Calu3 (cell line): ENCODE data around the gene TASOR2. TPM values are rescaled to one million over a fixed set of nuclear protein-coding genes. Genes with fewer than 3 reads are reported as not detected.

Experiments used
- BruUV-seq: library from RNA; stranded (reverse); fragments of 400-500 nt; replicated peaks from 2 replicates; lab custom pipeline; 2021; lab: Mats Ljungman, UMichigan
- CTCF ChIA-PET: fragments of 300-600 bp; sonication (Branson Sonifier 250); formaldehyde crosslinking; loops from one replicate; lab custom pipeline; 2022; ENCODE audit warnings: antibody characterized with exemption; lab: Charles Lee
- DNase-seq: peaks from one replicate; pipeline ENCODE4 v3.0.0; 2022
- H3K27ac Mint-ChIP-seq: one replicate; pipeline ENCODE4 v1.8.0; 2022; ENCODE audit warnings: mixed read lengths; ENCODE audit not compliant: unreplicated experiment
- H3K27me3 Mint-ChIP-seq: one replicate; pipeline ENCODE4 v1.8.0; 2022; ENCODE audit warnings: mixed read lengths; ENCODE audit not compliant: unreplicated experiment
- H3K36me3 Mint-ChIP-seq: one replicate; pipeline ENCODE4 v1.8.0; 2022; ENCODE audit warnings: mild to moderate bottlenecking, moderate library complexity, mixed read lengths; ENCODE audit not compliant: insufficient read depth, unreplicated experiment
- H3K4me1 Mint-ChIP-seq: one replicate; pipeline ENCODE4 v1.8.0; 2022; ENCODE audit warnings: mild to moderate bottlenecking, low read depth, mixed read lengths; ENCODE audit not compliant: unreplicated experiment
- H3K4me3 Mint-ChIP-seq: one replicate; pipeline ENCODE4 v1.8.0; 2022; ENCODE audit warnings: mild to moderate bottlenecking, low read depth, moderate library complexity, mixed read lengths; ENCODE audit not compliant: unreplicated experiment
- H3K9me3 Mint-ChIP-seq: one replicate; pipeline ENCODE4 v1.8.0; 2022; ENCODE audit warnings: low read depth, mixed read lengths; ENCODE audit not compliant: unreplicated experiment
- intact Hi-C: fragments of 100-400 bp; cut with micrococcal nuclease; formaldehyde crosslinking; loops from one replicate; pipeline ENCODE4 v1.10.0; 2022; ENCODE audit not compliant: unreplicated experiment
- total RNA-seq: library from RNA; stranded (reverse); gene quantifications from 2 replicates; pipeline ENCODE4 v1.2.3, GENCODE V29; 2022
- TF ChIP-seq, protein P1 (sequence below): fragments of 200-600 bp; IDR thresholded peaks from one replicate; pipeline ENCODE4 v1.8.0; 2022; ENCODE audit warnings: antibody characterized with exemption; ENCODE audit not compliant: unreplicated experiment

The TASOR2 gene
- total RNA-seq, 1 experiment from 2014 or later, result 88.9 TPM

- BruUV-seq, result no TSS peak
- intact Hi-C loops, result no loop called here
- Mint-ChIP-seq H3K27ac (no peak overlapping the region), H3K4me1 (peaks cover 10% of the 10 kb centered on the region), H3K4me3 (no peak overlapping the region), H3K9me3 (peaks cover 5% of the 10 kb centered on the region), H3K27me3 (no peaks in the 10 kb centered on the region), H3K36me3 (peaks cover 21% of the 10 kb centered on the region)
- CTCF ChIA-PET, result interaction anchor here (0.6 kb wide), 1 partner anchor 20 kb away, joined by 5 read pairs; no protein-coding TSS in a partner anchor
- no peak for DNase-seq
- TF ChIP-seq, protein P1, sequence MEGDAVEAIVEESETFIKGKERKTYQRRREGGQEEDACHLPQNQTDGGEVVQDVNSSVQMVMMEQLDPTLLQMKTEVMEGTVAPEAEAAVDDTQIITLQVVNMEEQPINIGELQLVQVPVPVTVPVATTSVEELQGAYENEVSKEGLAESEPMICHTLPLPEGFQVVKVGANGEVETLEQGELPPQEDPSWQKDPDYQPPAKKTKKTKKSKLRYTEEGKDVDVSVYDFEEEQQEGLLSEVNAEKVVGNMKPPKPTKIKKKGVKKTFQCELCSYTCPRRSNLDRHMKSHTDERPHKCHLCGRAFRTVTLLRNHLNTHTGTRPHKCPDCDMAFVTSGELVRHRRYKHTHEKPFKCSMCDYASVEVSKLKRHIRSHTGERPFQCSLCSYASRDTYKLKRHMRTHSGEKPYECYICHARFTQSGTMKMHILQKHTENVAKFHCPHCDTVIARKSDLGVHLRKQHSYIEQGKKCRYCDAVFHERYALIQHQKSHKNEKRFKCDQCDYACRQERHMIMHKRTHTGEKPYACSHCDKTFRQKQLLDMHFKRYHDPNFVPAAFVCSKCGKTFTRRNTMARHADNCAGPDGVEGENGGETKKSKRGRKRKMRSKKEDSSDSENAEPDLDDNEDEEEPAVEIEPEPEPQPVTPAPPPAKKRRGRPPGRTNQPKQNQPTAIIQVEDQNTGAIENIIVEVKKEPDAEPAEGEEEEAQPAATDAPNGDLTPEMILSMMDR, result no peak
Observed at GRCh38 chr10:5668429-5668828, 16.2 kb upstream of the TASOR2 start.

GRCh38 chr10:5669604-5670003, 15.0 kb upstream of the TASOR2 start:
- BruUV-seq, result no TSS peak
- DNase-seq, result no peak
- H3K36me3 Mint-ChIP-seq, result peaks cover 21% of the 10 kb centered on the region
- intact Hi-C loops, result no loop called here
- TF ChIP-seq, protein P1, result no peak
- no peak overlapping the region for H3K27ac Mint-ChIP-seq
- no peaks in the 10 kb centered on the region for H3K4me1 Mint-ChIP-seq
- H3K9me3 Mint-ChIP-seq, result peaks cover 5% of the 10 kb centered on the region
- CTCF ChIA-PET, result interaction anchor here (0.7 kb wide), 1 partner anchor 826 kb away, joined by 5 read pairs; no protein-coding TSS in a partner anchor
- H3K27me3 Mint-ChIP-seq, result no peaks in the 10 kb centered on the region
- no peak overlapping the region for H3K4me3 Mint-ChIP-seq

- H3K9me3 Mint-ChIP-seq, result peaks cover 5% of the 10 kb centered on the region
- H3K27ac Mint-ChIP-seq, result no peak overlapping the region
- intact Hi-C loops, result no loop called here
- CTCF ChIA-PET, result interaction anchor here (0.5 kb wide), 1 partner anchor 199 kb away, joined by 5 read pairs; no protein-coding TSS in a partner anchor
- BruUV-seq, result no TSS peak
- H3K27me3 Mint-ChIP-seq, result no peaks in the 10 kb centered on the region
- DNase-seq, result no peak
- TF ChIP-seq, protein P1, result no peak
- H3K4me3 Mint-ChIP-seq, result no peak overlapping the region
- H3K4me1 Mint-ChIP-seq, result no peaks in the 10 kb centered on the region
- peaks cover 13% of the 10 kb centered on the region for H3K36me3 Mint-ChIP-seq
Observed at GRCh38 chr10:5670662-5671375, 13.8 kb upstream of the TASOR2 start.

DNA sequence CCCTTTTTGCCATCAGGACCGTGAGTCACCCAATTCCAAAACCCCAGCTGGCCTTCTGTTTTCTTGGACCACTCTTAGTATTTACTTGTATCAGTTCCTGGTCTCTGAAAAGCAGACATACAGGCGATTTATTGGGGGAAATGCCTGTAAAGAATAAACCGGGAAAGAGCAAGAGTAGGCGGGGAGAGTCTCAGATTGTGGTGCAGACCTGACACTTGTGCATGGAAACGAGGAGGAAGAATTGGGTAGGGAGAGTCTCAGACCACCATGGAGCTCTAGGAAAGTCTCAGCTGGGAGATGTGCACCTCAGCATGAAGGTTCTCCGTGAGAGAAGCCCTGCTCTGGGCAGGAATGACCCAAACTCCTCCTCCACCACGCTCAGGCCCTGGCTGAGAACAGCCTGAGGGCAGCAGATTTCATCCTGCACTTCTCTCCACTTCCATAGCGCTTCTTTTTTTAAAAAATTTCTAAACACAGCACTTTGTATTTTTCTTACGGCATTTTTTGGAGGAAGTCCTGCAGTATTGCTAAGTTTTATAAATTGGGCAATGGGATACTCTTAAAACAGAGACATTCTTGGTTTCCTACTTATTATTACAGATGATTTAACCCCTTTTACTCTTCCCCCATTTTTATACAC, 6.1 kb upstream of the TASOR2 start:
- intact Hi-C loops, result no loop called here
- Mint-ChIP-seq H3K27ac (no peak overlapping the region), H3K4me1 (peaks cover 10% of the 10 kb centered on the region), H3K9me3 (no peaks in the 10 kb centered on the region), H3K36me3 (no peaks in the 10 kb centered on the region), H3K27me3 (peaks cover 28% of the 10 kb centered on the region), H3K4me3 (no peak overlapping the region)
- TF ChIP-seq, protein P1, result no peak
- CTCF ChIA-PET, result no interaction called here
- DNase-seq, result no peak
- BruUV-seq, result no TSS peak
